Upper lobe of left lung (tissue), 6 donors: ENCODE measurements around the gene TMEM54. TPM values are rescaled to one million over a fixed set of nuclear protein-coding genes. Genes with fewer than 3 reads are reported as not detected.
A peak's percentile ranks its signal among the peaks of the same experiment; 100 is the strongest.

ENCODE experiments used
- ATAC-seq, 2 donors: fragments of 200-7000 bp; cut with Tn5 transposase; one replicate each; pipeline ENCODE4 v1.9.1; 2022; ENCODE audit warnings: mild to moderate bottlenecking in 2 of 2, moderate library complexity in 2 of 2; ENCODE audit not compliant: low FRiP score in 2 of 2
- DNase-seq, 2 donors: peaks; one replicate each; pipeline ENCODE4 v3.0.0-alpha.2; 2019 to 2020
- H3K27ac ChIP-seq, 4 donors: fragments of 200-600 bp; sonication (generic); one replicate each; pipeline ENCODE4 v1.5.1; 2016 to 2019
- H3K27me3 ChIP-seq, 4 donors: fragments of 200-600 bp; sonication (generic); one replicate each; pipeline ENCODE4 v1.5.1; 2017 to 2019
- H3K36me3 ChIP-seq, 4 donors: fragments of 200-600 bp; sonication (generic); one replicate each; pipeline ENCODE4 v1.5.1; 2016 to 2019
- H3K4me1 ChIP-seq, 4 donors: fragments of 200-600 bp; sonication (generic); one replicate each; pipeline ENCODE4 v1.5.1; 2018 to 2019
- H3K4me3 ChIP-seq, 4 donors: fragments of 200-600 bp; sonication (generic); one replicate each; pipeline ENCODE4 v1.5.1; 2017 to 2019; ENCODE audit warnings: mild to moderate bottlenecking in 2 of 4, moderate library complexity in 1 of 4
- H3K9me3 ChIP-seq, 4 donors: fragments of 200-600 bp; sonication (generic); one replicate each; pipeline ENCODE4 v1.5.1; 2018 to 2019
- CTCF ChIP-seq, 6 experiments: fragments of 450-650 bp in 4 of 6; fragments of 200-600 bp in 2 of 6; sonication (generic) in 2 of 6; IDR thresholded peaks; one replicate each; pipeline ENCODE4 v1.5.1; 2016 to 2019; ENCODE audit warnings: antibody characterized with exemption in 6 of 6
- EP300 ChIP-seq, 4 donors: sonication (generic); formaldehyde crosslinking; IDR thresholded peaks; one replicate each; pipeline ENCODE4 v1.5.1; 2017; ENCODE audit warnings: antibody characterized with exemption in 4 of 4, control low read depth in 2 of 4
- POLR2A ChIP-seq, 4 donors: fragments of 450-650 bp; IDR thresholded peaks; one replicate each; pipeline ENCODE4 v1.5.1; 2016 to 2017; ENCODE audit warnings: antibody characterized with exemption in 4 of 4, mild to moderate bottlenecking in 2 of 4
- POLR2AphosphoS5 ChIP-seq, 2 donors: sonication (generic); formaldehyde crosslinking; IDR thresholded peaks; one replicate each; pipeline ENCODE4 v1.5.1; 2017; ENCODE audit warnings: antibody characterized with exemption in 2 of 2
- WGBS, 2 donors: methylation state at CpG; one replicate each; pipeline ENCODE4 v1.1.5; 2017 to 2018; 5-methylcytosine and 5-hydroxymethylcytosine counted together
- total RNA-seq, 6 donors: library from RNA; depleted of rRNA in 4 of 6; stranded (reverse); fragments of >200 nt in 4 of 6; gene quantifications; one replicate each; pipeline versions ENCODE4 v1.1.0 to v1.2.1, GENCODE V29; 2016 to 2021
- donor health status: DM: no; HTN: no; CAD: no; lungs with moderate emphysema.
- donor health status: DM: no; HTN: yes; CAD: no; lungs with severe emphysema.

TMEM54 gene
- total RNA-seq, 6 donors from 2014 or later, result 37.7 to 94.1 (median 58.6) TPM

GRCh38 chr1:32901823-32902534 is 790 bp upstream of the TMEM54 start:
- peaks cover 8 to 16% (median 13%) of the 10 kb centered on the region in 4 donors for H3K4me1 ChIP-seq
- no peak for ATAC-seq
- peak overlapping the region; percentile 40 to 71 (median 68) for H3K4me3 ChIP-seq
- H3K27me3 ChIP-seq, result peaks cover 0 to 8% (median 3%) of the 10 kb centered on the region in 4 donors
- no peak for TF ChIP-seq CTCF (IDR thresholded peaks at IDR 0.05)
- no peak for TF ChIP-seq POLR2A (IDR thresholded peaks at IDR 0.05)
- no peak for TF ChIP-seq EP300 (IDR thresholded peaks at IDR 0.05)
- no peak for TF ChIP-seq POLR2AphosphoS5 (IDR thresholded peaks at IDR 0.05)
- no peaks in the 10 kb centered on the region for H3K36me3 ChIP-seq
- WGBS, 2 donors, result 52 to 59% methylated on average over 18 to 24 of the region's 24 CpGs
- no peaks in the 10 kb centered on the region for H3K9me3 ChIP-seq
- H3K27ac ChIP-seq, result peak overlapping the region in 1 of 4 donors; percentile 63
- DNase-seq, result no peak

- Histone ChIP-seq H3K27me3 (peaks cover 0 to 8% (median 3%) of the 10 kb centered on the region in 4 donors), H3K36me3 (no peaks in the 10 kb centered on the region), H3K4me1 (peaks cover 8 to 16% (median 13%) of the 10 kb centered on the region in 4 donors), H3K9me3 (no peaks in the 10 kb centered on the region), H3K4me3 (peak overlapping the region; percentile 20 to 71 (median 68)), H3K27ac (peak overlapping the region in 1 of 4 donors; percentile 63)
- WGBS, 2 donors, result 26 to 34% methylated on average over 14 to 22 of the region's 22 CpGs
- ATAC-seq (peak in 1 of 2 donors; percentile 6), DNase-seq (no peak)
- no peak for TF ChIP-seq EP300 (IDR thresholded peaks at IDR 0.05)
- TF ChIP-seq POLR2AphosphoS5 (IDR thresholded peaks at IDR 0.05), result no peak
- no peak for TF ChIP-seq CTCF (IDR thresholded peaks at IDR 0.05)
- no peak for TF ChIP-seq POLR2A (IDR thresholded peaks at IDR 0.05)
These were observed 726 bp downstream of the TMEM54 start for GRCh38 chr1:32900371-32900955.

GRCh38 chr1:32899586-32900296 is 1.4 kb downstream of the TMEM54 start:
- 76 to 78% methylated on average over 5 to 7 of the region's 7 CpGs for WGBS, 2 donors
- TF ChIP-seq EP300 (IDR thresholded peaks at IDR 0.05) (no peak), POLR2A (IDR thresholded peaks at IDR 0.05) (no peak), CTCF (IDR thresholded peaks at IDR 0.05) (no peak), POLR2AphosphoS5 (IDR thresholded peaks at IDR 0.05) (no peak)
- Histone ChIP-seq H3K4me1 (peaks cover 8 to 16% (median 13%) of the 10 kb centered on the region in 4 donors), H3K27ac (no peak overlapping the region), H3K4me3 (peak overlapping the region in 1 of 4 donors; percentile 71), H3K27me3 (peaks cover 0 to 8% (median 3%) of the 10 kb centered on the region in 4 donors), H3K9me3 (no peaks in the 10 kb centered on the region), H3K36me3 (no peaks in the 10 kb centered on the region)
- ATAC-seq (no peak), DNase-seq (no peak)

- Histone ChIP-seq H3K27me3 (peaks cover 0 to 10% (median 3%) of the 10 kb centered on the region in 4 donors), H3K4me3 (no peak overlapping the region), H3K36me3 (no peaks in the 10 kb centered on the region), H3K27ac (no peak overlapping the region), H3K4me1 (peaks cover 8 to 17% (median 13%) of the 10 kb centered on the region in 4 donors), H3K9me3 (no peaks in the 10 kb centered on the region)
- DNase-seq (no peak), ATAC-seq (no peak)
- TF ChIP-seq EP300 (IDR thresholded peaks at IDR 0.05) (no peak), POLR2AphosphoS5 (IDR thresholded peaks at IDR 0.05) (no peak), POLR2A (IDR thresholded peaks at IDR 0.05) (no peak), CTCF (IDR thresholded peaks at IDR 0.05) (no peak)
- WGBS, 2 donors, result 94 to 98% methylated on average over 3 of the region's 3 CpGs
These were observed 2.2 kb downstream of the TMEM54 start for GRCh38 chr1:32898958-32899357.
